IMR-90 (cell line): ENCODE results near the gene HS3ST2. TPM values are rescaled to one million over a fixed set of nuclear protein-coding genes. Genes with fewer than 3 reads are reported as not detected.

Experiments used
- ATAC-seq: fragments of 200-7000 bp; cut with Tn5 transposase; 2 replicates; pipeline ENCODE4 v1.9.1; 2020; ENCODE audit warnings: low read depth, mild to moderate bottlenecking, moderate library complexity
- BruUV-seq: library from RNA; stranded (reverse); fragments of 400-500 nt; replicated peaks from 2 replicates; lab custom pipeline; 2021; lab: Mats Ljungman, UMichigan
- CTCF ChIA-PET: fragments of 300-600 bp; formaldehyde crosslinking; extraction: SDS; loops from one replicate; lab custom pipeline; 2021; ENCODE audit warnings: antibody characterized with exemption; lab: Yijun Ruan, JAX
- POLR2A ChIA-PET: fragments of 300-600 bp; sonication (Branson Sonifier 250); formaldehyde crosslinking; loops from one replicate; lab custom pipeline; 2022; ENCODE audit warnings: antibody characterized with exemption; ENCODE audit not compliant: unreplicated experiment; lab: Charles Lee
- DNase-seq: peaks from one replicate; pipeline ENCODE4 v3.0.0; 2013
- H2AFZ ChIP-seq: replicated peaks from 2 replicates; pipeline ENCODE3; 2013; ENCODE audit warnings: low read length, mild to moderate bottlenecking; ENCODE audit not compliant: poor library complexity
- H2AK5ac ChIP-seq: 2 replicates; pipeline ENCODE4 v1.6.1; 2013; ENCODE audit warnings: low read depth, low read length, inconsistent platforms
- H2AK9ac ChIP-seq: replicated peaks from 2 replicates; pipeline ENCODE3; 2013; ENCODE audit warnings: mild to moderate bottlenecking, low read depth, low read length, moderate library complexity; ENCODE audit not compliant: poor library complexity
- H2BK120ac ChIP-seq: 2 replicates; pipeline ENCODE4 v1.6.1; 2013; ENCODE audit warnings: low read depth, low read length, inconsistent platforms
- H2BK15ac ChIP-seq: 3 replicates; pipeline ENCODE4 v1.6.1; 2013; ENCODE audit warnings: low read depth, low read length, inconsistent platforms
- H2BK20ac ChIP-seq: 2 replicates; pipeline ENCODE4 v1.6.1; 2013; ENCODE audit warnings: low read depth, mild to moderate bottlenecking, inconsistent platforms, low read length, moderate library complexity
- H2BK5ac ChIP-seq: 2 replicates; pipeline ENCODE4 v1.6.1; 2013; ENCODE audit warnings: mild to moderate bottlenecking, low read depth, low read length, inconsistent platforms; ENCODE audit not compliant: poor library complexity, severe bottlenecking
- H3K14ac ChIP-seq: replicated peaks from 2 replicates; pipeline ENCODE4 v1.6.1; 2013; ENCODE audit warnings: low read depth, low read length, inconsistent platforms
- H3K18ac ChIP-seq: 2 replicates; pipeline ENCODE4 v1.6.1; 2013; ENCODE audit warnings: low read depth, low read length, control low read depth
- H3K23ac ChIP-seq: 2 replicates; pipeline ENCODE4 v1.6.1; 2013; ENCODE audit warnings: low read depth, low read length, inconsistent platforms
- H3K27ac ChIP-seq: 2 replicates; pipeline ENCODE4 v1.5.1; 2013; ENCODE audit warnings: mild to moderate bottlenecking, control low read depth, low read length; ENCODE audit not compliant: insufficient read depth
- H3K27me3 ChIP-seq: 2 replicates; pipeline ENCODE4 v1.6.1; 2013; ENCODE audit warnings: low read length; ENCODE audit not compliant: control insufficient read depth, insufficient read depth
- H3K36me3 ChIP-seq: 2 replicates; pipeline ENCODE4 v1.6.1; 2013; ENCODE audit warnings: low read length, mixed read lengths; ENCODE audit not compliant: control insufficient read depth, insufficient read depth
- H3K4ac ChIP-seq: 2 replicates; pipeline ENCODE4 v1.6.1; 2013; ENCODE audit warnings: low read depth, low read length, inconsistent platforms
- H3K4me1 ChIP-seq: 2 replicates; pipeline ENCODE4 v1.6.1; 2013; ENCODE audit warnings: low read length, mixed read lengths; ENCODE audit not compliant: control insufficient read depth, insufficient read depth
- H3K4me2 ChIP-seq: 2 replicates; pipeline ENCODE4 v1.6.1; 2013; ENCODE audit warnings: low read depth, mild to moderate bottlenecking, control low read depth, low read length, moderate library complexity
- H3K4me3 ChIP-seq: 2 replicates; pipeline ENCODE4 v1.5.1; 2013; ENCODE audit warnings: low read depth, mild to moderate bottlenecking, control low read depth, low read length, moderate library complexity; ENCODE audit not compliant: insufficient read depth
- H3K56ac ChIP-seq: 2 replicates; pipeline ENCODE4 v1.6.1; 2013; ENCODE audit warnings: low read length, inconsistent platforms; ENCODE audit not compliant: insufficient read depth; ENCODE audit errors: extremely low read depth
- H3K79me1 ChIP-seq, 2 experiments: 2 replicates each; pipeline ENCODE4 v1.6.1; 2013; ENCODE audit warnings: low read length in 2 of 2, inconsistent platforms in 1 of 2, low read depth in 1 of 2
- H3K9ac ChIP-seq: 2 replicates; pipeline ENCODE4 v1.6.1; 2013; ENCODE audit warnings: low read depth, low read length, control low read depth
- H3K9me1 ChIP-seq: 2 replicates; pipeline ENCODE4 v1.6.1; 2013; ENCODE audit warnings: low read length, inconsistent platforms; ENCODE audit not compliant: insufficient read depth
- H3K9me3 ChIP-seq: 2 replicates; pipeline ENCODE4 v1.6.1; 2013; ENCODE audit warnings: low read length; ENCODE audit not compliant: control insufficient read depth, insufficient read depth
- H4K20me1 ChIP-seq: 2 replicates; pipeline ENCODE4 v1.6.1; 2013; ENCODE audit warnings: low read length, inconsistent platforms; ENCODE audit not compliant: insufficient read depth
- H4K5ac ChIP-seq: 2 replicates; pipeline ENCODE4 v1.6.1; 2013; ENCODE audit warnings: mild to moderate bottlenecking, low read depth, low read length, control low read depth
- H4K8ac ChIP-seq, 2 experiments: 2 replicates each; pipeline ENCODE4 v1.6.1; 2013; ENCODE audit warnings: low read depth in 2 of 2, low read length in 2 of 2, control low read depth in 1 of 2, inconsistent platforms in 1 of 2
- H4K91ac ChIP-seq: 2 replicates; pipeline ENCODE4 v1.6.1; 2013; ENCODE audit warnings: low read depth, low read length, inconsistent platforms; ENCODE audit not compliant: insufficient read depth
- BHLHE40 ChIP-seq: fragments of 150-350 bp; IDR thresholded peaks from 2 replicates; pipeline ENCODE4 v1.6.1; 2016; ENCODE audit warnings: mild to moderate bottlenecking, low read depth, low read length
- CEBPB ChIP-seq: IDR thresholded peaks from 2 replicates; pipeline ENCODE4 v1.6.1; 2012; ENCODE audit warnings: low read depth, low read length, improper control_type of control experiment
- CHD1 ChIP-seq: IDR thresholded peaks from 2 replicates; pipeline ENCODE4 v1.6.1; 2012; ENCODE audit warnings: low read depth, low read length, improper control_type of control experiment
- FOS ChIP-seq: fragments of 150-350 bp; IDR thresholded peaks from 2 replicates; pipeline ENCODE4 v1.6.1; 2016; ENCODE audit warnings: low read depth, low read length
- MAFK ChIP-seq: IDR thresholded peaks from 2 replicates; pipeline ENCODE4 v1.6.1; 2012; ENCODE audit warnings: low read depth, low read length, improper control_type of control experiment
- MAZ ChIP-seq: IDR thresholded peaks from 2 replicates; pipeline ENCODE4 v1.6.1; 2012; ENCODE audit warnings: low read depth, mild to moderate bottlenecking, low read length, improper control_type of control experiment, moderate library complexity, borderline replicate concordance
- MXI1 ChIP-seq: IDR thresholded peaks from 2 replicates; pipeline ENCODE4 v1.6.1; 2012; ENCODE audit warnings: low read depth, mild to moderate bottlenecking, low read length, moderate library complexity, borderline replicate concordance
- NFE2L2 ChIP-seq: fragments of 150-350 bp; IDR thresholded peaks from 2 replicates; pipeline ENCODE4 v1.6.1; 2016; ENCODE audit warnings: low read depth, mild to moderate bottlenecking, low read length
- POLR2A ChIP-seq: IDR thresholded peaks from 2 replicates; pipeline ENCODE4 v1.6.1; 2012; ENCODE audit warnings: mild to moderate bottlenecking, low read depth, low read length
- RAD21 ChIP-seq: IDR thresholded peaks from 2 replicates; pipeline ENCODE4 v1.6.1; 2012; ENCODE audit warnings: low read length, improper control_type of control experiment
- RCOR1 ChIP-seq: IDR thresholded peaks from 2 replicates; pipeline ENCODE4 v1.6.1; 2012; ENCODE audit warnings: mild to moderate bottlenecking, low read length, improper control_type of control experiment; ENCODE audit not compliant: insufficient replicate concordance
- RFX5 ChIP-seq: IDR thresholded peaks from 2 replicates; pipeline ENCODE4 v1.8.0; 2012; ENCODE audit warnings: low read depth, mild to moderate bottlenecking, low read length, moderate library complexity
- SMC3 ChIP-seq: fragments of 150-350 bp; IDR thresholded peaks from 2 replicates; pipeline ENCODE4 v1.6.1; 2016; ENCODE audit warnings: low read depth, mild to moderate bottlenecking, antibody characterized with exemption, low read length, moderate library complexity
- USF2 ChIP-seq: fragments of 150-350 bp; IDR thresholded peaks from 2 replicates; pipeline ENCODE4 v1.6.1; 2017; ENCODE audit warnings: mild to moderate bottlenecking, antibody characterized with exemption, low read length, low read depth
- WGBS, 2 experiments: methylation state at CpG; one replicate each; pipeline versions ENCODE4 v1.1.5 to v1.1.7; 2013; ENCODE audit warnings: missing lambda C conversion rate in 2 of 2; ENCODE audit not compliant: insufficient read length in 1 of 2; ENCODE audit errors: extremely low coverage in 2 of 2; 5-methylcytosine and 5-hydroxymethylcytosine counted together
- dilution Hi-C: fragments of 300-500 bp; cut with HindIII; formaldehyde crosslinking; loops from one replicate; pipeline ENCODE4 v1.14.3; 2018; ENCODE audit warnings: low sequenced_read_pairs; ENCODE audit not compliant: unreplicated experiment
- in situ Hi-C: fragments of 300-500 bp; cut with MboI; formaldehyde crosslinking; loops from 3 replicates; pipeline ENCODE4 v1.14.3; 2019; ENCODE audit warnings: low sequenced_read_pairs, inconsistent platforms, mixed read lengths
- intact Hi-C: fragments of 100-400 bp; cut with micrococcal nuclease; formaldehyde crosslinking; loops from 2 replicates; pipeline ENCODE4 v1.10.0; 2022
- polyA plus RNA-seq, 3 experiments: library from polyadenylated mRNA; depleted of rRNA; stranded (reverse); fragments of >200 nt; gene quantifications; 2 replicates each; pipeline ENCODE4 v1.2.3, GENCODE V29; 2012; ENCODE audit warnings: low replicate concordance in 1 of 3
- total RNA-seq: library from RNA; depleted of rRNA; stranded (reverse); fragments of >200 nt; gene quantifications from 2 replicates; pipeline ENCODE4 v1.2.3, GENCODE V29; 2012
- TF ChIP-seq, protein P1 (sequence below): conservative IDR thresholded peaks from 2 replicates; pipeline ENCODE4 v1.5.1; 2012; ENCODE audit warnings: mild to moderate bottlenecking, low read depth, low read length, improper control_type of control experiment
- TF ChIP-seq, protein P2 (sequence below): fragments of 150-350 bp; IDR thresholded peaks from 2 replicates; pipeline ENCODE4 v1.6.1; 2016; ENCODE audit warnings: low read depth, mild to moderate bottlenecking, low read length, moderate library complexity, borderline replicate concordance

Gene HS3ST2
- total and polyA plus RNA-seq, 2 of the 4 experiments (the other 2 are of a cell fraction), result not detected

GRCh38 chr16:22874394-22874793, 60.4 kb downstream of the HS3ST2 start:
- H3K27ac ChIP-seq, result no peak overlapping the region
- POLR2A ChIA-PET, result no interaction called here
- no peak overlapping the region for H3K56ac ChIP-seq
- TF ChIP-seq POLR2A (no peak), RFX5 (no peak), NFE2L2 (no peak), FOS (no peak), RCOR1 (no peak), BHLHE40 (no peak), USF2 (no peak), MAFK (no peak), SMC3 (no peak), MXI1 (no peak), CEBPB (no peak), MAZ (no peak), CHD1 (no peak), RAD21 (no peak)
- TF ChIP-seq, protein P1, sequence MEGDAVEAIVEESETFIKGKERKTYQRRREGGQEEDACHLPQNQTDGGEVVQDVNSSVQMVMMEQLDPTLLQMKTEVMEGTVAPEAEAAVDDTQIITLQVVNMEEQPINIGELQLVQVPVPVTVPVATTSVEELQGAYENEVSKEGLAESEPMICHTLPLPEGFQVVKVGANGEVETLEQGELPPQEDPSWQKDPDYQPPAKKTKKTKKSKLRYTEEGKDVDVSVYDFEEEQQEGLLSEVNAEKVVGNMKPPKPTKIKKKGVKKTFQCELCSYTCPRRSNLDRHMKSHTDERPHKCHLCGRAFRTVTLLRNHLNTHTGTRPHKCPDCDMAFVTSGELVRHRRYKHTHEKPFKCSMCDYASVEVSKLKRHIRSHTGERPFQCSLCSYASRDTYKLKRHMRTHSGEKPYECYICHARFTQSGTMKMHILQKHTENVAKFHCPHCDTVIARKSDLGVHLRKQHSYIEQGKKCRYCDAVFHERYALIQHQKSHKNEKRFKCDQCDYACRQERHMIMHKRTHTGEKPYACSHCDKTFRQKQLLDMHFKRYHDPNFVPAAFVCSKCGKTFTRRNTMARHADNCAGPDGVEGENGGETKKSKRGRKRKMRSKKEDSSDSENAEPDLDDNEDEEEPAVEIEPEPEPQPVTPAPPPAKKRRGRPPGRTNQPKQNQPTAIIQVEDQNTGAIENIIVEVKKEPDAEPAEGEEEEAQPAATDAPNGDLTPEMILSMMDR, result no peak
- TF ChIP-seq, protein P2, sequence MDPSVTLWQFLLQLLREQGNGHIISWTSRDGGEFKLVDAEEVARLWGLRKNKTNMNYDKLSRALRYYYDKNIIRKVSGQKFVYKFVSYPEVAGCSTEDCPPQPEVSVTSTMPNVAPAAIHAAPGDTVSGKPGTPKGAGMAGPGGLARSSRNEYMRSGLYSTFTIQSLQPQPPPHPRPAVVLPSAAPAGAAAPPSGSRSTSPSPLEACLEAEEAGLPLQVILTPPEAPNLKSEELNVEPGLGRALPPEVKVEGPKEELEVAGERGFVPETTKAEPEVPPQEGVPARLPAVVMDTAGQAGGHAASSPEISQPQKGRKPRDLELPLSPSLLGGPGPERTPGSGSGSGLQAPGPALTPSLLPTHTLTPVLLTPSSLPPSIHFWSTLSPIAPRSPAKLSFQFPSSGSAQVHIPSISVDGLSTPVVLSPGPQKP, result no peak
- no peak overlapping the region for H2AFZ ChIP-seq
- H3K9me1 ChIP-seq, result no peaks in the 10 kb centered on the region
- H3K4me3 ChIP-seq, result no peak overlapping the region
- no peak overlapping the region for H4K8ac ChIP-seq
- dilution Hi-C loops, result no loop called here
- H4K20me1 ChIP-seq, result no peaks in the 10 kb centered on the region
- no peak overlapping the region for H2BK15ac ChIP-seq
- H4K5ac ChIP-seq, result no peak overlapping the region
- H3K4ac ChIP-seq, result no peak overlapping the region
- no peak overlapping the region for H4K91ac ChIP-seq
- H3K36me3 ChIP-seq, result no peaks in the 10 kb centered on the region
- no peaks in the 10 kb centered on the region for H3K9me3 ChIP-seq
- CTCF ChIA-PET, result no interaction called here
- no peak overlapping the region for H2AK9ac ChIP-seq
- H3K18ac ChIP-seq, result no peak overlapping the region
- no peak overlapping the region for H3K14ac ChIP-seq
- ATAC-seq (no peak), DNase-seq (no peak)
- intact Hi-C loops, result no loop called here
- H2BK120ac ChIP-seq, result no peak overlapping the region
- H3K4me2 ChIP-seq, result no peak overlapping the region
- no peak overlapping the region for H2BK5ac ChIP-seq
- H3K27me3 ChIP-seq, result no peaks in the 10 kb centered on the region; the same call in 1 of the 2 replicates
- no peak overlapping the region for H3K9ac ChIP-seq
- no peak overlapping the region for H2AK5ac ChIP-seq
- no peak overlapping the region for H2BK20ac ChIP-seq
- in situ Hi-C loops, result no loop called here
- WGBS, 2 experiments, result 67% methylated on average over 3 of the region's 4 CpGs; no CpG with 5 or more reads in 1 of the 2 experiments
- no TSS peak for BruUV-seq
- no peaks in the 10 kb centered on the region for H3K4me1 ChIP-seq
- H3K79me1 ChIP-seq, result no peaks in the 10 kb centered on the region
- H3K23ac ChIP-seq, result no peak overlapping the region
